HCT116 (cell line): ENCODE measurements around the gene GBP6. TPM values are rescaled to one million over a fixed set of nuclear protein-coding genes. Genes with fewer than 3 reads are reported as not detected.

Experiments
- ATAC-seq: fragments of 200-7000 bp; cut with Tn5 transposase; 2 replicates; pipeline ENCODE4 v1.9.1; 2020; ENCODE audit warnings: mild to moderate bottlenecking, moderate library complexity
- BruUV-seq: library from RNA; stranded (reverse); fragments of 400-500 nt; replicated peaks from 2 replicates; lab custom pipeline; 2021; lab: Mats Ljungman, UMichigan
- CTCF ChIA-PET: fragments of 300-600 bp; sonication (Branson Sonifier 250); formaldehyde crosslinking; loops from one replicate; lab custom pipeline; 2021; ENCODE audit warnings: antibody characterized with exemption; lab: Charles Lee
- POLR2A ChIA-PET: fragments of 300-600, 350-600 bp; sonication (Branson Sonifier 250); formaldehyde crosslinking; loops from one replicate; lab custom pipeline; 2021; ENCODE audit warnings: antibody characterized with exemption; lab: Charles Lee
- RAD21 ChIA-PET, 2 experiments: fragments of 300-600 bp; sonication (Branson Sonifier 250); formaldehyde crosslinking; loops; one replicate each; lab custom pipeline; 2023; ENCODE audit warnings: low total read pairs in 2 of 2; ENCODE audit not compliant: uncharacterized antibody in 2 of 2, unreplicated experiment in 2 of 2, low non-redundant PET in 1 of 2; lab: Charles Lee
- DNase-seq: peaks from one replicate; pipeline ENCODE4 v3.0.0-alpha.2; 2010; ENCODE audit warnings: low read depth, low spot score
- H2AFZ ChIP-seq: fragments of 200-600 bp; shearing (Covaris generic), sonication (generic); 2 replicates; pipeline ENCODE4 v1.6.1; 2017; ENCODE audit warnings: low read depth, mixed run types, mixed read lengths, antibody characterized with exemption, low read length; ENCODE audit not compliant: poor library complexity, severe bottlenecking
- H3K27ac ChIP-seq: 2 replicates; pipeline ENCODE4 v1.5.1; 2012; ENCODE audit warnings: low read depth, low read length
- H3K27me3 ChIP-seq: fragments of 200-600 bp; sonication (generic); 2 replicates; pipeline ENCODE4 v1.6.1; 2016; ENCODE audit warnings: mixed run types, low read length, mixed read lengths; ENCODE audit not compliant: insufficient read depth
- H3K36me3 ChIP-seq, 2 experiments: fragments of 200-500 bp in 1 of 2; fragments of 200-600 bp in 1 of 2; sonication (Bioruptor generic) in 1 of 2; sonication (generic) in 1 of 2; 2 replicates each; pipeline versions ENCODE4 v1.5.1 to v1.6.1; 2014 to 2016; ENCODE audit warnings: low read length in 2 of 2, inconsistent platforms in 1 of 2, mixed read lengths in 1 of 2, mixed run types in 1 of 2; ENCODE audit not compliant: insufficient read depth in 2 of 2, control insufficient read depth in 1 of 2
- H3K4me1 ChIP-seq, 2 experiments: fragments of 200-600 bp in 1 of 2; sonication (generic) in 1 of 2; 2 replicates each; pipeline versions ENCODE4 v1.5.1 to v1.6.1; 2012 to 2017; ENCODE audit warnings: low read length in 2 of 2, inconsistent platforms in 1 of 2, mild to moderate bottlenecking in 1 of 2, mixed read lengths in 1 of 2, mixed run types in 1 of 2, moderate library complexity in 1 of 2; ENCODE audit not compliant: insufficient read depth in 2 of 2, control insufficient read depth in 1 of 2
- H3K4me2 ChIP-seq: fragments of 200-600 bp; sonication (generic); 2 replicates; pipeline ENCODE4 v1.6.1; 2017; ENCODE audit warnings: mixed run types, low read length, mixed read lengths
- H3K4me3 ChIP-seq, 2 experiments: fragments of 200-600 bp in 1 of 2; sonication (generic) in 1 of 2; replicated peaks in 1 of 2; 2 replicates each; pipeline ENCODE4 v1.5.1; 2011 to 2016; ENCODE audit warnings: low read length in 2 of 2, control low read depth in 1 of 2, low read depth in 1 of 2, mild to moderate bottlenecking in 1 of 2, mixed read lengths in 1 of 2, mixed run types in 1 of 2
- H3K79me2 ChIP-seq: fragments of 200-600 bp; sonication (generic); 2 replicates; pipeline ENCODE4 v1.6.1; 2017; ENCODE audit warnings: mild to moderate bottlenecking, mixed run types, low read length, moderate library complexity, mixed read lengths; ENCODE audit not compliant: insufficient read depth
- H3K9ac ChIP-seq: fragments of 200-600 bp; sonication (generic); 2 replicates; pipeline ENCODE4 v1.6.1; 2016; ENCODE audit warnings: low read length, mixed read lengths
- H3K9me2 ChIP-seq: fragments of 200-600 bp; sonication (generic), shearing (Covaris generic); 2 replicates; pipeline ENCODE4 v1.6.1; 2017; ENCODE audit warnings: mixed run types, mild to moderate bottlenecking, moderate library complexity; ENCODE audit not compliant: insufficient read depth
- H3K9me3 ChIP-seq, 2 experiments: fragments of 200-500 bp in 1 of 2; fragments of 200-600 bp in 1 of 2; sonication (Bioruptor generic) in 1 of 2; sonication (generic) in 1 of 2; 2 replicates each; pipeline ENCODE4 v1.6.1; 2014 to 2017; ENCODE audit warnings: low read length in 2 of 2, mixed read lengths in 2 of 2, inconsistent platforms in 1 of 2, low read depth in 1 of 2, mild to moderate bottlenecking in 1 of 2, mixed run types in 1 of 2, moderate library complexity in 1 of 2; ENCODE audit not compliant: control insufficient read depth in 1 of 2, insufficient read depth in 1 of 2
- H4K20me1 ChIP-seq: fragments of 200-600 bp; sonication (generic), shearing (Covaris generic); 2 replicates; pipeline ENCODE4 v1.6.1; 2017; ENCODE audit warnings: mixed run types, mild to moderate bottlenecking, moderate library complexity; ENCODE audit not compliant: insufficient read depth
- ATF3 ChIP-seq: IDR thresholded peaks from 2 replicates; pipeline ENCODE4 v1.6.1; 2012
- CBX3 ChIP-seq: IDR thresholded peaks from 2 replicates; pipeline ENCODE4 v1.6.1; 2012; ENCODE audit warnings: low read depth
- CTCF ChIP-seq, 3 experiments: fragments of 200-600 bp in 1 of 3; sonication (generic) in 1 of 3; IDR thresholded peaks in 2 of 3; conservative IDR thresholded peaks in 1 of 3; 2 replicates each; pipeline ENCODE4 v1.5.1; 2012 to 2017; ENCODE audit warnings: low read depth in 2 of 3, low read length in 2 of 3, antibody characterized with exemption in 1 of 3, borderline replicate concordance in 1 of 3, control low read depth in 1 of 3, mild to moderate bottlenecking in 1 of 3, mixed read lengths in 1 of 3, mixed run types in 1 of 3, moderate library complexity in 1 of 3; ENCODE audit not compliant: insufficient read depth in 1 of 3
- EGR1 ChIP-seq: IDR thresholded peaks from 2 replicates; pipeline ENCODE4 v1.6.1; 2012; ENCODE audit warnings: low read depth
- ELF1 ChIP-seq: IDR thresholded peaks from 2 replicates; pipeline ENCODE4 v1.6.1; 2012; ENCODE audit warnings: low read depth, borderline replicate concordance
- EZH2 ChIP-seq: fragments of 200-600 bp; sonication (generic); IDR thresholded peaks from 2 replicates; pipeline ENCODE4 v1.6.1; 2017; ENCODE audit warnings: antibody characterized with exemption, mixed run types
- EZH2phosphoT487 ChIP-seq: fragments of 200-600 bp; IDR thresholded peaks from 2 replicates; pipeline ENCODE4 v1.6.1; 2018; ENCODE audit warnings: antibody characterized with exemption, borderline replicate concordance
- JUND ChIP-seq: IDR thresholded peaks from 2 replicates; pipeline ENCODE4 v1.6.1; 2012
- POLR2A ChIP-seq: IDR thresholded peaks from 2 replicates; pipeline ENCODE4 v1.7.0; 2011; ENCODE audit warnings: borderline replicate concordance; ENCODE audit not compliant: insufficient read depth, insufficient read length; ENCODE audit errors: extremely low read depth
- POLR2AphosphoS5 ChIP-seq: IDR thresholded peaks from 2 replicates; pipeline ENCODE4 v1.6.1; 2011; ENCODE audit warnings: mild to moderate bottlenecking, low read depth, low read length, moderate library complexity
- RAD21 ChIP-seq: IDR thresholded peaks from 2 replicates; pipeline ENCODE4 v1.6.1; 2012; ENCODE audit warnings: low read depth, mild to moderate bottlenecking
- SP1 ChIP-seq: IDR thresholded peaks from 2 replicates; pipeline ENCODE4 v1.6.1; 2012; ENCODE audit warnings: low read depth
- SRF ChIP-seq: IDR thresholded peaks from 2 replicates; pipeline ENCODE4 v1.6.1; 2012; ENCODE audit warnings: low read depth
- TCF7L2 ChIP-seq: IDR thresholded peaks from 2 replicates; pipeline ENCODE4 v1.7.0; 2011; ENCODE audit warnings: borderline replicate concordance, inconsistent platforms; ENCODE audit not compliant: insufficient read depth, insufficient read length; ENCODE audit errors: extremely low read depth
- YY1 ChIP-seq: IDR thresholded peaks from 2 replicates; pipeline ENCODE4 v1.6.1; 2011; ENCODE audit warnings: low read length, low read depth, moderate library complexity, mild to moderate bottlenecking; ENCODE audit not compliant: insufficient replicate concordance; ENCODE audit errors: extremely low read depth
- ZFX ChIP-seq: fragments of 450-650 bp; IDR thresholded peaks from 2 replicates; pipeline ENCODE4 v1.6.1; 2017
- intact Hi-C: fragments of 100-400 bp; cut with micrococcal nuclease; formaldehyde crosslinking; loops from 2 replicates; pipeline ENCODE4 v1.10.0; 2022
- total RNA-seq: library from RNA; stranded (reverse); gene quantifications from one replicate; pipeline ENCODE4 v1.2.1, GENCODE V29; 2021; ENCODE audit not compliant: unreplicated experiment
- TF ChIP-seq, protein P1 (sequence below): IDR thresholded peaks from 2 replicates; pipeline ENCODE4 v1.6.1; 2011; ENCODE audit warnings: mild to moderate bottlenecking, low read length, moderate library complexity; ENCODE audit not compliant: insufficient replicate concordance; ENCODE audit errors: extremely low read depth

The GBP6 gene
- total RNA-seq, 1 experiment from 2014 or later, result not detected

DNA sequence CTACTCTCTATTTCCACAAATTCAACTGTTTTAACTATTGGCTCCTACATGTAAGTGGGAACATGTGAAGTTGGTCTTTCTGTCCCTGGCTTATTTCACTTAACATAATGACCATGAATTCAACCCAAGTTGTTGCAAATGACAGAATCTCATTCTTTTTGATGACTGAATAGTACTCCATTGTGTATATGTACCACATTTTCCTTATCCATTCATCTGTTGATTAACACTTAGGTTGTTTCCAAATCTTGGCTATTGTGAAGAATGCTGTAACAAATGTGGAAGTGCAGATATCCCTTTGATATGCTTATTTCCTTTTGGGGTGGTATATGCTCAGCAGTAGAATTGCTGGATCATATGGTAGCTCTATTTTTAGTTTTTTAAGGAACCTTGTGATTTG is 33.0 kb downstream of the GBP6 start:
- Histone ChIP-seq H3K27ac (no peak overlapping the region), H3K4me1 (no peaks in the 10 kb centered on the region), H2AFZ (no peak overlapping the region), H3K36me3 (no peaks in the 10 kb centered on the region), H3K9me3 (no peaks in the 10 kb centered on the region), H4K20me1 (no peaks in the 10 kb centered on the region), H3K79me2 (no peaks in the 10 kb centered on the region), H3K9ac (no peak overlapping the region), H3K4me3 (no peak overlapping the region), H3K27me3 (no peaks in the 10 kb centered on the region), H3K9me2 (no peaks in the 10 kb centered on the region)
- RAD21 ChIA-PET, result no interaction called here
- CTCF ChIA-PET, result no interaction called here
- no TSS peak for BruUV-seq
- intact Hi-C loops, result no loop called here
- POLR2A ChIA-PET, result no interaction called here
- no peak for TF ChIP-seq CBX3
- TF ChIP-seq, protein P1, sequence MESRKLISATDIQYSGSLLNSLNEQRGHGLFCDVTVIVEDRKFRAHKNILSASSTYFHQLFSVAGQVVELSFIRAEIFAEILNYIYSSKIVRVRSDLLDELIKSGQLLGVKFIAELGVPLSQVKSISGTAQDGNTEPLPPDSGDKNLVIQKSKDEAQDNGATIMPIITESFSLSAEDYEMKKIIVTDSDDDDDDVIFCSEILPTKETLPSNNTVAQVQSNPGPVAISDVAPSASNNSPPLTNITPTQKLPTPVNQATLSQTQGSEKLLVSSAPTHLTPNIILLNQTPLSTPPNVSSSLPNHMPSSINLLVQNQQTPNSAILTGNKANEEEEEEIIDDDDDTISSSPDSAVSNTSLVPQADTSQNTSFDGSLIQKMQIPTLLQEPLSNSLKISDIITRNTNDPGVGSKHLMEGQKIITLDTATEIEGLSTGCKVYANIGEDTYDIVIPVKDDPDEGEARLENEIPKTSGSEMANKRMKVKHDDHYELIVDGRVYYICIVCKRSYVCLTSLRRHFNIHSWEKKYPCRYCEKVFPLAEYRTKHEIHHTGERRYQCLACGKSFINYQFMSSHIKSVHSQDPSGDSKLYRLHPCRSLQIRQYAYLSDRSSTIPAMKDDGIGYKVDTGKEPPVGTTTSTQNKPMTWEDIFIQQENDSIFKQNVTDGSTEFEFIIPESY, result no peak
- TF ChIP-seq SP1, result no peak
- no peak for TF ChIP-seq RAD21
- no peak for TF ChIP-seq CTCF (IDR thresholded peaks at IDR 0.05 in 2 of 3, conservative IDR thresholded peaks at IDR 0.05 in 1 of 3; ENCODE audit: borderline replicate concordance in 1 of 3, insufficient read depth in 1 of 3, low read depth in 2 of 3, low read length in 2 of 3)
- TF ChIP-seq EZH2phosphoT487, result no peak
- TF ChIP-seq TCF7L2, result no peak
- TF ChIP-seq POLR2AphosphoS5, result no peak
- TF ChIP-seq SRF, result no peak
- no peak for TF ChIP-seq EGR1
- TF ChIP-seq EZH2, result no peak
- TF ChIP-seq ATF3, result no peak
- TF ChIP-seq JUND, result no peak
- TF ChIP-seq ZFX, result no peak
- TF ChIP-seq YY1, result no peak
- no peak for TF ChIP-seq POLR2A
- TF ChIP-seq ELF1, result no peak
- TF ChIP-seq, all 23 proteins: peak for 0
- DNase-seq (no peak), ATAC-seq (no peak)
- no peak overlapping the region for H3K4me2 ChIP-seq
